Fibroblast of villous mesenchyme (primary cell): ENCODE data around the gene KCNIP4. TPM values are rescaled to one million over a fixed set of nuclear protein-coding genes. Genes with fewer than 3 reads are reported as not detected.

ENCODE experiments used
- DNase-seq: peaks from one replicate; pipeline ENCODE4 v3.0.0-alpha.2; 2010; ENCODE audit warnings: low read depth
- H3K4me3 ChIP-seq: 2 replicates; pipeline ENCODE4 v1.5.1; 2011; ENCODE audit warnings: low read depth, mild to moderate bottlenecking, low read length
- CTCF ChIP-seq: IDR thresholded peaks from 2 replicates; pipeline ENCODE4 v1.5.1; 2012; ENCODE audit warnings: low read depth, mild to moderate bottlenecking, low read length; ENCODE audit not compliant: insufficient read depth
- total RNA-seq: library from RNA; depleted of rRNA; stranded (reverse); fragments of >200 nt; gene quantifications from 2 replicates; pipeline ENCODE4 v1.2.3, GENCODE V29; 2012

Gene KCNIP4
- total RNA-seq, 1 donor, result under 0.01 TPM

GRCh38 chr4:21205821-21206531 is 742.6 kb downstream of the KCNIP4 start:
- TF ChIP-seq CTCF, result no peak
- no peak overlapping the region for H3K4me3 ChIP-seq
- no peak for DNase-seq

GRCh38 chr4:21203416-21203815 is 745.2 kb downstream of the KCNIP4 start:
- no peak for TF ChIP-seq CTCF
- H3K4me3 ChIP-seq, result no peak overlapping the region
- DNase-seq, result no peak

GRCh38 chr4:21202959-21203358 is 745.6 kb downstream of the KCNIP4 start:
- no peak overlapping the region for H3K4me3 ChIP-seq
- DNase-seq, result no peak
- TF ChIP-seq CTCF, result no peak

GRCh38 chr4:21198683-21199082 is 749.9 kb downstream of the KCNIP4 start:
- no peak for TF ChIP-seq CTCF
- DNase-seq, result no peak
- H3K4me3 ChIP-seq, result no peak overlapping the region

- H3K4me3 ChIP-seq, result no peak overlapping the region
- TF ChIP-seq CTCF, result no peak
- no peak for DNase-seq
Measured at GRCh38 chr4:21195682-21196081, 752.9 kb downstream of the KCNIP4 start.

- H3K4me3 ChIP-seq, result no peak overlapping the region
- DNase-seq, result no peak
- no peak for TF ChIP-seq CTCF
Measured at GRCh38 chr4:21192367-21192766, 756.2 kb downstream of the KCNIP4 start.

- DNase-seq, result no peak
- no peak overlapping the region for H3K4me3 ChIP-seq
- TF ChIP-seq CTCF, result no peak
Measured at GRCh38 chr4:21191317-21191716, 757.3 kb downstream of the KCNIP4 start.
